K562 (cell line): ENCODE results near the gene RABL6. TPM values are rescaled to one million over a fixed set of nuclear protein-coding genes. Genes with fewer than 3 reads are reported as not detected.
A peak's percentile ranks its signal among the peaks of the same experiment; 100 is the strongest.

Source experiments
- CTCF ChIP-seq, 3 experiments: IDR thresholded peaks in 2 of 3; conservative IDR thresholded peaks in 1 of 3; 2 replicates each; pipeline ENCODE4 v1.5.1; 2011 to 2012; ENCODE audit warnings: low read length in 3 of 3, mild to moderate bottlenecking in 3 of 3, control low read depth in 2 of 3, improper control_type of control experiment in 1 of 3, inconsistent platforms in 1 of 3, low read depth in 1 of 3, mixed read lengths in 1 of 3, moderate library complexity in 1 of 3; ENCODE audit not compliant: insufficient read depth in 2 of 3
- HMGN3 ChIP-seq: IDR thresholded peaks from 2 replicates; pipeline ENCODE4 v1.6.1; 2011; ENCODE audit warnings: borderline replicate concordance, low read depth, mild to moderate bottlenecking, mixed read lengths, low read length; ENCODE audit not compliant: insufficient read length; ENCODE audit errors: extremely low read depth
- JUND ChIP-seq, 2 experiments: IDR thresholded peaks; 2 replicates in 1 of 2; 3 replicates in 1 of 2; pipeline ENCODE4 v1.6.1; 2011; ENCODE audit warnings: borderline replicate concordance in 2 of 2, low read depth in 2 of 2, low read length in 2 of 2, improper control_type of control experiment in 1 of 2, missing biosample characterization in 1 of 2, missing genetic modification characterization in 1 of 2, missing genetic modification reagents in 1 of 2
- KLF16 ChIP-seq: IDR thresholded peaks from 2 replicates; pipeline ENCODE4 v1.6.1; 2016; ENCODE audit warnings: antibody characterized with exemption
- MTA3 ChIP-seq: fragments of 450-650 bp; formaldehyde crosslinking; IDR thresholded peaks from 2 replicates; pipeline ENCODE4 v1.6.1; 2017; ENCODE audit warnings: mild to moderate bottlenecking, borderline replicate concordance
- NCOA6 ChIP-seq: fragments of 450-650 bp; IDR thresholded peaks from 2 replicates; pipeline ENCODE4 v1.6.1; 2017; ENCODE audit warnings: mild to moderate bottlenecking
- NUFIP1 ChIP-seq: fragments of 450-650 bp; IDR thresholded peaks from 2 replicates; pipeline ENCODE4 v1.6.1; 2018; ENCODE audit not compliant: partially characterized antibody
- RNF2 ChIP-seq: sonication (generic); IDR thresholded peaks from 2 replicates; pipeline ENCODE4 v1.6.1; 2016
- RREB1 ChIP-seq: fragments of 250-450 bp; sonication (Bioruptor Pico); IDR thresholded peaks from 2 replicates; pipeline ENCODE4 v1.4.0; 2020
- TBP ChIP-seq: optimal IDR thresholded peaks from 2 replicates; pipeline ENCODE3; 2011; ENCODE audit warnings: low read depth, low read length, improper control_type of control experiment
- TEAD1 ChIP-seq, 2 experiments: fragments of 450-650 bp in 1 of 2; sonication (generic) in 1 of 2; formaldehyde crosslinking; IDR thresholded peaks; 2 replicates each; pipeline versions ENCODE4 v1.4.0 to v1.8.0; 2020 to 2022; ENCODE audit warnings: mild to moderate bottlenecking in 2 of 2, missing genetic modification reagents in 1 of 2
- XRCC3 ChIP-seq: fragments of 450-650 bp; IDR thresholded peaks from 2 replicates; pipeline ENCODE4 v1.6.1; 2017; ENCODE audit warnings: mild to moderate bottlenecking, moderate library complexity
- ZBTB43 ChIP-seq: sonication (generic); formaldehyde crosslinking; IDR thresholded peaks from 2 replicates; pipeline ENCODE4 v1.8.0; 2023; ENCODE audit warnings: mild to moderate bottlenecking, missing genetic modification reagents
- ZNF124 ChIP-seq: sonication (generic); formaldehyde crosslinking; IDR thresholded peaks from 2 replicates; pipeline ENCODE4 v1.8.1; 2022; ENCODE audit warnings: missing genetic modification reagents
- ZNF766 ChIP-seq: fragments of 200-800 bp; sonication (Bioruptor generic); conservative IDR thresholded peaks from 2 replicates; pipeline ENCODE4 v1.6.1; 2016; ENCODE audit warnings: missing genetic modification characterization, missing compliant biosample characterization
- polyA plus RNA-seq, 8 experiments: library from polyadenylated mRNA; depleted of rRNA in 4 of 8; stranded (reverse) in 5 of 8; unstranded in 3 of 8; fragments of >200 nt; fragmentation: Nextera tagmentation in 2 of 8; fragmentation: Illumina TruSeq in 1 of 8; extraction: Ambion mirVana in 2 of 8; extraction: Trizol in 1 of 8; gene quantifications; 2 replicates each; pipeline versions ENCODE4 v1.2.1 to v1.2.3, GENCODE V29; 2011 to 2014; ENCODE audit warnings: inconsistent platforms in 1 of 8, missing spikeins in 1 of 8
- total RNA-seq, 7 experiments: library from RNA; depleted of rRNA in 6 of 7; stranded (reverse); fragments of >200 nt in 6 of 7; fragmentation: Illumina TruSeq in 2 of 7; extraction: Trizol in 2 of 7; gene quantifications; 2 replicates each; pipeline versions ENCODE4 v1.2.1 to v1.2.3, GENCODE V29; 2011 to 2021; ENCODE audit warnings: low replicate concordance in 1 of 7

RABL6 gene
- total and polyA plus RNA-seq, 9 of the 15 experiments (the other 6 are each of a cell fraction or from before 2014, with no cell fraction given) = 5.6 to 181 (median 84.5) TPM

- TF ChIP-seq ZBTB43 (CRISPR knock-in tag) (0 out of 2 replicates have a peak, but pooled peaks have one; percentile 15), JUND (IDR thresholded peaks at IDR 0.05; ENCODE audit: borderline replicate concordance, low read depth, low read length) (peak; percentile 54; the same call in 1 of the 2 replicates), JUND (tag; IDR thresholded peaks at IDR 0.05; ENCODE audit: borderline replicate concordance, low read depth, low read length) (no peak), ZNF124 (no peak), TBP (peak; percentile 69), CTCF (IDR thresholded peaks at IDR 0.05 in 2 of 3, conservative IDR thresholded peaks at IDR 0.05 in 1 of 3; ENCODE audit: insufficient read depth in 2 of 3, low read depth in 1 of 3, low read length in 3 of 3) (no peak), MTA3 (peak; percentile 94), NUFIP1 (no peak), TEAD1 (CRISPR knock-in tag; IDR thresholded peaks at IDR 0.05) (peak in 1 of 2 experiments; percentile 76; a peak in 2 of 4 replicates), RNF2 (peak; percentile 81), KLF16 (no peak), ZNF766 (CRISPR knock-in tag) (no peak), HMGN3 (peak; percentile 88), XRCC3 (no peak), RREB1 (CRISPR knock-in tag) (0 out of 2 replicates have a peak, but pooled peaks have one; percentile 19), NCOA6 (no peak)
These were observed 41.6 kb downstream of the RABL6 start, which contains the start of gene PHPT1 (continued) for GRCh38 chr9:136849038-136849959.
